Measurements from ENCODE around the gene SLC25A44.

DNA sequence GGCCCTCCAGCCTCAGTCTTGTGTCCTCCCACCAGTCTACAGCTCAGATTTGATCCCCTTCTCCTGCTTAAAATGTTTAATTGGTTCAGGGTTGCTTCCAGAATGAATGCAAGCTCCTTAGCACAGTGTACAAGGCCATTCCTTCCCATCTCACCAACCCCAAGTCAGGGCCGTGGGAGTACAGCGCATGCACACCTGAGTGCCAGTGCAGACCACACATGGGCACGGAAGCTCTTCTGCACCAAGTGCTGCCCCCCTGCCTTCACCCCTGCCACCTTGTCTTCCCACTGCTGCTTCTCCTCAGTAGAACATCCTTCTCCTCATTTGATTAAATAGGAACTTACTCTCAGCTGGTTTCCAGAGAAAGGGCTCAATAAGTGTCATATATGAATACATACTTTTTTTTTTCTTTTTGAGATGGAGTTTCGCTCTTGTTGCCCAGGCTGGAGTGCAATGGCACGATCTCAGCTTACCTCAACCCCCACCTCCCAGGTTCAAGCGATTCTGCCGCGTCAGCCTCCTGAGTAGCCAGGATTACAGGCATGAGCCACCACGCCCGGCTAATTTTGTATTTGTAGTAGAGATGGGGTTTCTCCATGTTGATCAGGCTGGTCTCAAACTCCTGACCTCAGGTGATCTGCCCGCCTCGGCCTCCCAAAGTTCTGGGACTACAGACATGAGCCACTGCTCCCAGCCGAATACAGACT lies 28.2 kb downstream of the SLC25A44 start:
- TF ChIP-seq CTCF (IDR thresholded peaks at IDR 0.05) (no peak), EP300 (IDR thresholded peaks at IDR 0.05; ENCODE audit: low read depth) (no peak), POLR2AphosphoS5 (IDR thresholded peaks at IDR 0.05) (no peak), POLR2A (IDR thresholded peaks at IDR 0.05) (no peak)
